ENCODE measurements around the gene FXN.

DNA sequence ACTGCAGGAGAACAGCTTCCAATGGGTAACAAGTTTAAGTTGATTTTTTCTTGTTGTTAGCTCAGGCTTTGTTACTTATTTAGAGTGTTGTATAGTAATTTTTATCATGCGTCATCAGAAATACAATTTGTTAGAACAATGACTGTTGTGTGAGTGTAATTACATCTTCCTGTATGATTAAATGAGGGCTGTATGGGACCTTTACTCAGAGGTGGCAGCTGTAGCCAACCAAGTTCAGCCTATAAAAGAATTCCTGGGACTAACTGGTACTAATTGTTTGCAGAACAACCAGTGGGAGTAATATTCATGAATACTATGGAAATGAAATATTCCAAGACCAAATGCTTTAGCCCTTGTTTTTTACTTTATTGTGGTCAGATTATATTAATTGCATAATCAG is 107.7 kb downstream of the FXN start:
- TF ChIP-seq, protein P1, sequence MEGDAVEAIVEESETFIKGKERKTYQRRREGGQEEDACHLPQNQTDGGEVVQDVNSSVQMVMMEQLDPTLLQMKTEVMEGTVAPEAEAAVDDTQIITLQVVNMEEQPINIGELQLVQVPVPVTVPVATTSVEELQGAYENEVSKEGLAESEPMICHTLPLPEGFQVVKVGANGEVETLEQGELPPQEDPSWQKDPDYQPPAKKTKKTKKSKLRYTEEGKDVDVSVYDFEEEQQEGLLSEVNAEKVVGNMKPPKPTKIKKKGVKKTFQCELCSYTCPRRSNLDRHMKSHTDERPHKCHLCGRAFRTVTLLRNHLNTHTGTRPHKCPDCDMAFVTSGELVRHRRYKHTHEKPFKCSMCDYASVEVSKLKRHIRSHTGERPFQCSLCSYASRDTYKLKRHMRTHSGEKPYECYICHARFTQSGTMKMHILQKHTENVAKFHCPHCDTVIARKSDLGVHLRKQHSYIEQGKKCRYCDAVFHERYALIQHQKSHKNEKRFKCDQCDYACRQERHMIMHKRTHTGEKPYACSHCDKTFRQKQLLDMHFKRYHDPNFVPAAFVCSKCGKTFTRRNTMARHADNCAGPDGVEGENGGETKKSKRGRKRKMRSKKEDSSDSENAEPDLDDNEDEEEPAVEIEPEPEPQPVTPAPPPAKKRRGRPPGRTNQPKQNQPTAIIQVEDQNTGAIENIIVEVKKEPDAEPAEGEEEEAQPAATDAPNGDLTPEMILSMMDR (IDR thresholded peaks at IDR 0.05) = no peak
- TF ChIP-seq POLR2A (IDR thresholded peaks at IDR 0.05) = no peak
